Fibroblast of villous mesenchyme (primary cell): ENCODE results near the gene ZNF48. TPM values are rescaled to one million over a fixed set of nuclear protein-coding genes. Genes with fewer than 3 reads are reported as not detected.

Experiments used
- DNase-seq: peaks from one replicate; pipeline ENCODE4 v3.0.0-alpha.2; 2010; ENCODE audit warnings: low read depth
- H3K4me3 ChIP-seq: 2 replicates; pipeline ENCODE4 v1.5.1; 2011; ENCODE audit warnings: low read depth, mild to moderate bottlenecking, low read length
- CTCF ChIP-seq: IDR thresholded peaks from 2 replicates; pipeline ENCODE4 v1.5.1; 2012; ENCODE audit warnings: low read depth, mild to moderate bottlenecking, low read length; ENCODE audit not compliant: insufficient read depth
- small RNA-seq: library from RNA; depleted of rRNA; stranded (forward); fragments of <200 nt; gene quantifications from one replicate; pipeline ENCODE3, GENCODE V24; 2012
- total RNA-seq: library from RNA; depleted of rRNA; stranded (reverse); fragments of >200 nt; gene quantifications from 2 replicates; pipeline ENCODE4 v1.2.3, GENCODE V29; 2012

The ZNF48 gene
- total RNA-seq, 1 donor, result 10.4 TPM

- H3K4me3 ChIP-seq, result peak within 1 kb of the TSS; percentile 76
- peak; percentile 56 for TF ChIP-seq CTCF
- DNase-seq, result peak; percentile 99
Measured at GRCh38 chr16:30445408-30446202, 50.4 kb downstream of the ZNF48 start, which contains the start of gene SEPHS2. Gene SEPHS2, minus strand, starts transcription at chr16:30445874. Its CDS starts 147 bp downstream, at chr16:30445727.

GRCh38 chr16:30446203-30446595, 51.0 kb downstream of the ZNF48 start:
- TF ChIP-seq CTCF, result no peak

GRCh38 chr16:30447512-30448226, 52.4 kb downstream of the ZNF48 start:
- DNase-seq, result no peak
- H3K4me3 ChIP-seq, result no peak overlapping the region
- TF ChIP-seq CTCF, result no peak

More at GRCh38 chr16:30446203-30446595, 51.0 kb downstream of the ZNF48 start:
- peak overlapping the region; percentile 76 for H3K4me3 ChIP-seq
- DNase-seq, result no peak

- H3K4me3 ChIP-seq, result no peak overlapping the region
- TF ChIP-seq CTCF, result no peak
- no peak for DNase-seq
Measured at GRCh38 chr16:30449116-30449435, 53.9 kb downstream of the ZNF48 start.

Small RNAs within 50 kb of the gene (small RNA-seq; reads per million reads assigned to genes)
- gene RF00406, result 7.4 reads per million, percentile 87 among the genes with 10 or more reads in this experiment

Other genes with a start within 250 kb of the ZNF48 start
- 1.6 and 3.5 TPM in 2 replicates for gene CORO1A, start 211.8 kb upstream of the ZNF48 start, total RNA-seq
- 46.6 and 140 TPM in 2 replicates for gene BOLA2B, start 201.8 kb upstream of the ZNF48 start, total RNA-seq
- 16.8 and 49.3 TPM in 2 replicates for gene SLX1A, start 201.5 kb upstream of the ZNF48 start, total RNA-seq
- 3.5 and 3.9 TPM in 2 replicates for gene SULT1A3, start 196.2 kb upstream of the ZNF48 start, total RNA-seq
- gene NPIPB13, start 146.9 kb upstream of the ZNF48 start, total RNA-seq, result 0.97 TPM in 1 of 2 replicates, not detected in the other
- 35.1 and 40.6 TPM in 2 replicates for gene CD2BP2, start 40.1 kb upstream of the ZNF48 start, total RNA-seq
- 37.1 and 37.7 TPM in 2 replicates for gene TBC1D10B, start 24.9 kb upstream of the ZNF48 start, total RNA-seq
- gene MYL11, start 20.6 kb upstream of the ZNF48 start, total RNA-seq, result not detected in 2 replicates
- gene SEPTIN1, start 12.9 kb upstream of the ZNF48 start, total RNA-seq, result 0.43 TPM in 1 of 2 replicates, not detected in the other
- 9.5 and 10.0 TPM in 2 replicates for gene ZNF771, start 12.2 kb downstream of the ZNF48 start, total RNA-seq
- gene DCTPP1, start 34.6 kb downstream of the ZNF48 start, total RNA-seq, result 12.9 and 18.6 TPM in 2 replicates
- 7.8 and 9.3 TPM in 2 replicates for gene SEPHS2, start 50.5 kb downstream of the ZNF48 start, total RNA-seq
- not detected in 2 replicates for gene ITGAL, start 77.3 kb downstream of the ZNF48 start, total RNA-seq
- 19.0 and 22.0 TPM in 2 replicates for gene ZNF768, start 131.1 kb downstream of the ZNF48 start, total RNA-seq
- 11.7 and 12.6 TPM in 2 replicates for gene ZNF747, start 139.4 kb downstream of the ZNF48 start, total RNA-seq
- gene ZNF764, start 163.0 kb downstream of the ZNF48 start, total RNA-seq, result 4.3 and 6.1 TPM in 2 replicates
- gene ZNF688, start 176.3 kb downstream of the ZNF48 start, total RNA-seq, result 6.5 and 12.9 TPM in 2 replicates
- gene ZNF785, start 190.3 kb downstream of the ZNF48 start, total RNA-seq, result 9.7 and 13.0 TPM in 2 replicates
- 6.9 and 7.4 TPM in 2 replicates for gene ZNF689, start 215.0 kb downstream of the ZNF48 start, total RNA-seq